Fibroblast of the aortic adventitia (primary cell): ENCODE results near the gene SLC4A3. TPM values are rescaled to one million over a fixed set of nuclear protein-coding genes. Genes with fewer than 3 reads are reported as not detected.

ENCODE experiments used
- DNase-seq: peaks from one replicate; pipeline ENCODE4 v3.0.0-alpha.2; 2010; ENCODE audit warnings: low read depth
- H3K4me3 ChIP-seq: 2 replicates; pipeline ENCODE4 v1.5.1; 2011; ENCODE audit warnings: low read depth, mild to moderate bottlenecking, control low read depth, low read length, moderate library complexity
- CTCF ChIP-seq: IDR thresholded peaks from 2 replicates; pipeline ENCODE4 v1.5.1; 2011; ENCODE audit warnings: mild to moderate bottlenecking, low read length, control low read depth, inconsistent platforms; ENCODE audit not compliant: insufficient read depth
- total RNA-seq: library from RNA; depleted of rRNA; stranded (reverse); fragments of >200 nt; gene quantifications from 2 replicates; pipeline ENCODE4 v1.2.3, GENCODE V29; 2012; ENCODE audit warnings: low replicate concordance

Gene SLC4A3
- total RNA-seq, 1 donor, result 2.5 TPM

GRCh38 chr2:219636144-219636915, 8.9 kb downstream of the SLC4A3 start:
- no peak for DNase-seq
- H3K4me3 ChIP-seq, result no peak overlapping the region
- no peak for TF ChIP-seq CTCF

DNA sequence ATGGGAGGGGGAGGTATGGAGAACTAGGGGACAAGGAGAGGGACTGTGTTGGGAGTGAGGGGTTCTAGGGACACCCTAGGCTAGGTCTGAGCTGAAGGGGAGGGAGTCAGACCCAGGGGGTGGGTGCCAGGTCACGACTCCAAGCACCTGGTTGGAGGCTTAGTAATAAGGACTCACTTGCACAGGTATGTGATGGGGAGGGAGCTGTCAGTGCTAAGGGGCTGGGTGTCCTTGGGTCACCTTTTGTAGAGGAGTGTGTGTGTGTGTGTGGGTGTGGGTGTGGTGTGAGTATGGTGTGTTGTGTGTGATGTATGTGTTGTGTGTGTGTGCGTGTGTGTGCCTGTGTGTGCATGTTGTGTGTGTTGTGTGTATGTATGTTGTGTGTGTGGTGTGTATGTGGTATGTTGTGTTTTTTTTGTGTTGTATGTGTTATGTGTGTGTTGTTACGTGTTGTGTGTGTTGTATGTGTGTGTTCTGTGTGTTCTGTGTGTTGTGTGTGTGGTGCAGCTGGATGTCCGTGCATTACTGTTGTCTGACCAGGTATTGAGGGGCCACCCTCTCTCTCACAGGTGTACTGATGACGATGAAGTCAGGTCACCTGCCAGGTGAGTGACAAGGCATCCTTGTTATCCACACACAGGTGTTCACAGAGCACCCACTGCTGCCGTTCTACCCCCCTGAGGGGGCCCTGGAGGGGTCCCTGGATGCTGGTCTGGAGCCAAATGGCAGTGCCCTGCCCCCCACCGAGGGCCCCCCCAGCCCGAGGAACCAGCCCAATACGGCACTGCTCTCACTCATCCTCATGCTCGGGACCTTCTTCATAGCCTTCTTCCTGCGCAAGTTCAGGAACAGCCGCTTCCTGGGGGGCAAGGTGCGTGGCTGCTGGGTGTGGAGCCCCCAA, 9.8 kb downstream of the SLC4A3 start:
- no peak for DNase-seq
- no peak overlapping the region for H3K4me3 ChIP-seq
- no peak for TF ChIP-seq CTCF

DNA sequence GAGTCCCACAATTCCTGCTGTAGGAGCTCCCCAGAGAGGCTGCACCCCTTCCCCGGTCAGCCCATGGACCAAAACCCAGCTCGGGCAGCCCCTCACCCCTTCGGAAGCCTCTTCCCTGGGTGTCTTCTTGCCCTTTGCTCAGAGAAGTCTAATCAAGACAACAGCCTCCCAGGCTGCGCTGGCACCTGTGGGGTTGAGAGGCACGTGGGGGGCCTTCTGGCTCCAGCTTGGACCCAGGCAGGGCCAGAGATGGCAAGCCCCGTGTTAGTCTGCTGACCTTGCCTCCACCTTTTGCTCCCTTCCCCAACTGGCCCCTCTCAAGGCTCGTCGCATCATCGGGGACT, 10.4 kb downstream of the SLC4A3 start:
- no peak for TF ChIP-seq CTCF
- no peak overlapping the region for H3K4me3 ChIP-seq
- DNase-seq, result no peak

- peak; percentile 23 for TF ChIP-seq CTCF
- no peak overlapping the region for H3K4me3 ChIP-seq
- DNase-seq, result no peak
These were observed 11.0 kb downstream of the SLC4A3 start for GRCh38 chr2:219638217-219638947.

GRCh38 chr2:219638948-219639755, 11.7 kb downstream of the SLC4A3 start:
- TF ChIP-seq CTCF, result no peak
- no peak for DNase-seq
- H3K4me3 ChIP-seq, result no peak overlapping the region

- H3K4me3 ChIP-seq, result no peak overlapping the region
- TF ChIP-seq CTCF, result no peak
- no peak for DNase-seq
These were observed 14.1 kb downstream of the SLC4A3 start for GRCh38 chr2:219641390-219642068.
